A673 (cell line): ENCODE data around the gene CPNE5. TPM values are rescaled to one million over a fixed set of nuclear protein-coding genes. Genes with fewer than 3 reads are reported as not detected.

ENCODE experiments used
- BruUV-seq: library from RNA; stranded (reverse); fragments of 400-500 nt; replicated peaks from 2 replicates; lab custom pipeline; 2021; lab: Mats Ljungman, UMichigan
- CTCF ChIA-PET: fragments of 300-600 bp; sonication (Branson Sonifier 250); formaldehyde crosslinking; loops from one replicate; lab custom pipeline; 2022; ENCODE audit warnings: antibody characterized with exemption; lab: Charles Lee
- POLR2A ChIA-PET: fragments of 300-600 bp; sonication (Branson Sonifier 250); formaldehyde crosslinking; loops from one replicate; lab custom pipeline; 2022; ENCODE audit warnings: antibody characterized with exemption; ENCODE audit not compliant: low non-redundant PET; lab: Charles Lee
- DNase-seq: peaks from one replicate; pipeline ENCODE4 v3.0.0-alpha.2; 2015; ENCODE audit warnings: low spot score
- H3K27ac ChIP-seq: fragments of 200-600 bp; sonication (generic); 2 replicates; pipeline ENCODE4 v1.5.1; 2016; ENCODE audit warnings: mixed run types, low read depth, mild to moderate bottlenecking, mixed read lengths, antibody characterized with exemption, low read length; ENCODE audit not compliant: poor library complexity, severe bottlenecking
- H3K27me3 ChIP-seq: fragments of 200-600 bp; sonication (generic); replicated peaks from 2 replicates; pipeline ENCODE4 v1.6.1; 2017; ENCODE audit warnings: mixed run types, low read depth, mild to moderate bottlenecking, mixed read lengths, antibody characterized with exemption, low read length; ENCODE audit not compliant: insufficient read depth, poor library complexity
- H3K36me3 ChIP-seq: fragments of 200-600 bp; sonication (generic); 2 replicates; pipeline ENCODE4 v1.6.1; 2016; ENCODE audit warnings: mixed run types, mild to moderate bottlenecking, mixed read lengths, antibody characterized with exemption, low read length; ENCODE audit not compliant: insufficient read depth, poor library complexity, severe bottlenecking
- H3K4me1 ChIP-seq: fragments of 200-600 bp; sonication (generic); 2 replicates; pipeline ENCODE4 v1.6.1; 2017; ENCODE audit warnings: mixed run types, mild to moderate bottlenecking, mixed read lengths, antibody characterized with exemption, low read length; ENCODE audit not compliant: insufficient read depth, poor library complexity, severe bottlenecking
- H3K4me3 ChIP-seq: fragments of 200-600 bp; sonication (generic); 2 replicates; pipeline ENCODE4 v1.5.1; 2016; ENCODE audit warnings: low read depth, mixed run types, mild to moderate bottlenecking, mixed read lengths, low read length; ENCODE audit not compliant: poor library complexity, severe bottlenecking
- H3K9me3 ChIP-seq: fragments of 200-600 bp; sonication (generic); 2 replicates; pipeline ENCODE4 v1.6.1; 2016; ENCODE audit warnings: mixed run types, low read depth, mild to moderate bottlenecking, mixed read lengths, antibody characterized with exemption, low read length; ENCODE audit not compliant: poor library complexity, severe bottlenecking
- EZH2 ChIP-seq: fragments of 200-600 bp; sonication (generic); IDR thresholded peaks from 2 replicates; pipeline ENCODE4 v1.6.1; 2017; ENCODE audit warnings: borderline replicate concordance, low read depth, mild to moderate bottlenecking, mixed read lengths, antibody characterized with exemption, low read length; ENCODE audit not compliant: poor library complexity, severe bottlenecking
- intact Hi-C: fragments of 100-400 bp; cut with micrococcal nuclease; formaldehyde crosslinking; loops from one replicate; pipeline ENCODE4 v1.10.0; 2022; ENCODE audit not compliant: unreplicated experiment
- total RNA-seq: library from RNA; stranded (reverse); gene quantifications from 2 replicates; pipeline ENCODE4 v1.2.3, GENCODE V29; 2021
- TF ChIP-seq, protein P1 (sequence below): fragments of 300-800, 200-600 bp; sonication (generic); conservative IDR thresholded peaks from 2 replicates; pipeline ENCODE4 v1.5.1; 2017; ENCODE audit warnings: low read depth, mild to moderate bottlenecking, antibody characterized with exemption, low read length, moderate library complexity, mixed read lengths

Gene CPNE5
- total RNA-seq, 1 experiment from 2014 or later, result 0.13 TPM

DNA sequence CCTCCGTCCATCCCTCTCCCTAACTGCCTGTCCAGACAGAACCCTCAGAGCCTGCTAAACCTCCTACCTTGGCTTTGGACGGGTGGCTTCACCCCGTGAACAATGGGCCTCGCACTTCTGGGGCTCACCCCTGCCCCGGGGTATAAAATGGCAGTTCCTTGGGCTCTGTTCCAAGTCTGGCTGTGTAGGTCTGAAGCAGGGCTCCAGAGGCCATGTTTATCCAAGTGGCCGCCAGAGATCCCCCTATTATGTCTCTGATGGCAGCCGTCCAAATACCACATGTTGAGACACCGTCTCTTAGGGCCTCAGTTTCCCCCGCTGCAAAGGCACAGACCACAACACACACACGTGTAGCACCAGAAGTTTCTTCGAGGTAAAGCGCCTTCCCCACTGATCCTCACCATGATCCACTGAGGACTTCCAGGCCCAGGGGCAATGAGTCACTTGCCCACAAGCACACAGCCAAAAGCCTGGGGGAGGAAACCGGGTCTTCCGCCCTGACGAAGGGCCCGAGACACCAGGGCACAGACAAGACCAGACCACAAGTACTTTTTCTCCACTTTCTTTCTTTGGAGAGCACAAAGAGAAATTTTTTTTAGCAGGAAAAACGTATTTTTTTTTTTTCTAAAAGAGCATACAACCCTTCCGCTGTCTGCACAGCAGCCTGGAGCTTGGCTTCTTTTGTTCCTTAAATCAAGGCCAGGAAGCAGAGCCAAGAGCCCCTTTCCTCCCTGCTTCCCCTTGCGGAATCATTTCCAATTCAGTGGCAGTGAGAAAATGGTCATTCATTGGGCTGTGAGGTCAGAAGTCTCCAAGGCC lies 11.8 kb downstream of the CPNE5 start:
- CTCF ChIA-PET, result no interaction called here
- Histone ChIP-seq H3K4me1 (no peaks in the 10 kb centered on the region), H3K27ac (no peak overlapping the region), H3K9me3 (no peaks in the 10 kb centered on the region), H3K4me3 (no peak overlapping the region), H3K27me3 (no peaks in the 10 kb centered on the region), H3K36me3 (no peaks in the 10 kb centered on the region)
- no TSS peak for BruUV-seq
- DNase-seq, result no peak
- POLR2A ChIA-PET, result no interaction called here
- TF ChIP-seq, protein P1, sequence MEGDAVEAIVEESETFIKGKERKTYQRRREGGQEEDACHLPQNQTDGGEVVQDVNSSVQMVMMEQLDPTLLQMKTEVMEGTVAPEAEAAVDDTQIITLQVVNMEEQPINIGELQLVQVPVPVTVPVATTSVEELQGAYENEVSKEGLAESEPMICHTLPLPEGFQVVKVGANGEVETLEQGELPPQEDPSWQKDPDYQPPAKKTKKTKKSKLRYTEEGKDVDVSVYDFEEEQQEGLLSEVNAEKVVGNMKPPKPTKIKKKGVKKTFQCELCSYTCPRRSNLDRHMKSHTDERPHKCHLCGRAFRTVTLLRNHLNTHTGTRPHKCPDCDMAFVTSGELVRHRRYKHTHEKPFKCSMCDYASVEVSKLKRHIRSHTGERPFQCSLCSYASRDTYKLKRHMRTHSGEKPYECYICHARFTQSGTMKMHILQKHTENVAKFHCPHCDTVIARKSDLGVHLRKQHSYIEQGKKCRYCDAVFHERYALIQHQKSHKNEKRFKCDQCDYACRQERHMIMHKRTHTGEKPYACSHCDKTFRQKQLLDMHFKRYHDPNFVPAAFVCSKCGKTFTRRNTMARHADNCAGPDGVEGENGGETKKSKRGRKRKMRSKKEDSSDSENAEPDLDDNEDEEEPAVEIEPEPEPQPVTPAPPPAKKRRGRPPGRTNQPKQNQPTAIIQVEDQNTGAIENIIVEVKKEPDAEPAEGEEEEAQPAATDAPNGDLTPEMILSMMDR, result no peak
- TF ChIP-seq EZH2, result no peak
- intact Hi-C loops, result no loop called here

DNA sequence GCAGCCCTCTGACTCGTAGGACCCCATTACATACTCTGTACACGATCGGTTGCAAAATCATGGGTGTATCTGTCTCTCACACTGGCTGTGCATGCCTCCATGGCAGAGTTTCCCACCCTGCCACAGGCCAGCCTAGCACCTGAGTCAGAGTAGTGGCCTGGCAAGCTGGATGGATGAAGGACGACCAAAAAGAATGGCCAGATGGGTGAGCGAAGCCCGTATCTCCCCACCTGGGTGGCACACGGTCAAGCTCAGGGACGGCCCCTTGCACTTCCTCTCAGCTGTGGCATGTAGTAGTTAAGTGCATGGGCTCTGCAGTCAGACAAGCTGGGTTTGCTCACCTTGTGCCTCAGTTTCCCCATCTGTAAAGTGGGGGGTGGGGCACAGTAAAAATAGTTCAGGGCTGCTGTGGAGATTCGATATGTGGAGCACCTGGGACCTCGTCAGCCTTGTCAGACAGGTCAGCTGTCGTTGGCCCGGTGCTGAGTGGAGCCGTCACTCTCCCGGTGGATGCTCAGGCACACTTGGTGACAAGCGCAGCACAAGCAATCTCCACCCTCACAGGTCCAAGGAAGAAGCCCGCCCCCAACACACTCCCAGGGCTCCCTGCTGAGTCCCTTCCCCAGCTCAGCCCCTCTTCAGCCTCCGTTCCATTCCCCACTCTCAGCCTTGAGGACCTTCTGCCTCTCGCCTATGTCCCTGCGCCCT lies 12.6 kb downstream of the CPNE5 start:
- no peaks in the 10 kb centered on the region for H3K36me3 ChIP-seq
- intact Hi-C loops, result no loop called here
- H3K27ac ChIP-seq, result no peak overlapping the region
- H3K4me3 ChIP-seq, result no peak overlapping the region
- no peak for DNase-seq
- BruUV-seq, result no TSS peak
- H3K9me3 ChIP-seq, result no peaks in the 10 kb centered on the region
- H3K4me1 ChIP-seq, result no peaks in the 10 kb centered on the region
- no peak for TF ChIP-seq EZH2
- TF ChIP-seq, protein P1, result no peak
- POLR2A ChIA-PET, result no interaction called here
- H3K27me3 ChIP-seq, result no peaks in the 10 kb centered on the region
- CTCF ChIA-PET, result no interaction called here

- Histone ChIP-seq H3K27me3 (no peaks in the 10 kb centered on the region), H3K36me3 (no peaks in the 10 kb centered on the region), H3K27ac (no peak overlapping the region), H3K4me1 (no peaks in the 10 kb centered on the region), H3K9me3 (no peaks in the 10 kb centered on the region), H3K4me3 (no peak overlapping the region)
- intact Hi-C loops, result no loop called here
- ChIA-PET POLR2A (no interaction called here), CTCF (no interaction called here)
- TF ChIP-seq, protein P1, result no peak
- no peak for TF ChIP-seq EZH2
- BruUV-seq, result no TSS peak
- DNase-seq, result no peak
These were observed 13.2 kb downstream of the CPNE5 start for GRCh38 chr6:36825994-36826393.
